ENCODE data around the gene LMX1B.

- TF ChIP-seq CTCF (conservative IDR thresholded peaks at IDR 0.05 in 1 of 2, IDR thresholded peaks at IDR 0.05 in 1 of 2; ENCODE audit: extremely low read depth in 1 of 2, insufficient read depth in 1 of 2, low read depth in 1 of 2, low read length in 2 of 2) = no peak
- TF ChIP-seq EZH2 (IDR thresholded peaks at IDR 0.05; ENCODE audit: borderline replicate concordance, low read length) = no peak
Measured at GRCh38 chr9:126682113-126682810, 68.5 kb downstream of the LMX1B start.

Measured in mammary epithelial cell (primary cell).